ENCODE measurements around the gene ERN1. TPM values are rescaled to one million over a fixed set of nuclear protein-coding genes. Genes with fewer than 3 reads are reported as not detected.

The ERN1 gene
- total and polyA plus RNA-seq, 2 of the 8 experiments (the other 6 are each of a cell fraction or from before 2014, with no cell fraction given) = 1.8 to 3.9 TPM

- Histone ChIP-seq H3K14ac (ENCODE audit: insufficient read length) (no peak overlapping the region), H2BK15ac (ENCODE audit: low read length) (no peak overlapping the region), H3K79me2 (ENCODE audit: control insufficient read depth in 1 of 2, insufficient read depth in 2 of 2, low read length in 2 of 2) (no peaks in the 10 kb centered on the region), H4K20me1 (replicated peaks in 1 of 2; ENCODE audit: control insufficient read depth in 1 of 2, insufficient read depth in 2 of 2, low read length in 2 of 2) (no peaks in the 10 kb centered on the region), H4K8ac (ENCODE audit: extremely low read depth, insufficient read depth, low read length) (no peak overlapping the region), H3K23ac (ENCODE audit: insufficient read length) (no peak overlapping the region), H2AK5ac (ENCODE audit: low read depth, low read length) (no peak overlapping the region), H2BK12ac (ENCODE audit: low read depth, low read length) (no peak overlapping the region), H3K9me3 (ENCODE audit: insufficient read depth in 2 of 2, low read depth in 1 of 2, low read length in 1 of 2) (no peaks in the 10 kb centered on the region; a peak in 1 of 4 replicates), H3K4ac (replicated peaks; ENCODE audit: insufficient read length, low read depth, low read length) (no peak overlapping the region), H3K9ac (replicated peaks in 1 of 4; ENCODE audit: extremely low read depth in 1 of 4, low read depth in 3 of 4, low read length in 3 of 4) (no peak overlapping the region), H3K79me1 (ENCODE audit: low read depth, low read length) (no peaks in the 10 kb centered on the region), H4K5ac (ENCODE audit: insufficient read length, low read depth, low read length) (no peak overlapping the region), H3K4me2 (ENCODE audit: insufficient read depth in 1 of 2, low read depth in 2 of 2, low read length in 2 of 2) (no peak overlapping the region), H3K18ac (ENCODE audit: extremely low read depth, low read length) (no peak overlapping the region), H3K4me3 (ENCODE audit: extremely low read depth in 1 of 4, insufficient read depth in 2 of 4, low read depth in 3 of 4, low read length in 4 of 4) (no peak overlapping the region), H3K36me3 (ENCODE audit: control insufficient read depth in 2 of 4, insufficient read depth in 4 of 4, low read length in 3 of 4) (no peaks in the 10 kb centered on the region; a peak in 1 of 8 replicates), H3K23me2 (ENCODE audit: low read depth, low read length) (no peaks in the 10 kb centered on the region), H3K4me1 (replicated peaks in 1 of 4; ENCODE audit: control insufficient read depth in 3 of 4, insufficient read depth in 4 of 4, low read length in 3 of 4) (no peaks in the 10 kb centered on the region), H2BK20ac (ENCODE audit: low read length) (no peak overlapping the region), H3K27ac (ENCODE audit: low read depth, low read length) (no peak overlapping the region), H2BK120ac (replicated peaks; ENCODE audit: low read depth, low read length) (no peak overlapping the region), H3K56ac (replicated peaks; ENCODE audit: insufficient read length, low read depth, low read length) (no peak overlapping the region), H2AFZ (ENCODE audit: low read length) (no peak overlapping the region), H4K91ac (replicated peaks; ENCODE audit: insufficient read length, low read length) (no peak overlapping the region), H2BK5ac (ENCODE audit: low read depth, low read length) (no peak overlapping the region), H3K27me3 (replicated peaks in 1 of 4; ENCODE audit: control insufficient read depth in 3 of 4, extremely low read depth in 1 of 4, insufficient read depth in 3 of 4, low read length in 3 of 4) (no peaks in the 10 kb centered on the region; a peak in 1 of 7 replicates)
- 92% methylated on average over 8 of the region's 8 CpGs; no CpG with 5 or more reads in 1 of the 2 experiments for WGBS, 2 experiments (ENCODE audit: extremely low coverage in 1 of 2, insufficient coverage in 1 of 2, insufficient read length in 1 of 2, insufficient replicate concordance in 2 of 2, low coverage in 1 of 2, low lambda C conversion rate in 2 of 2, missing lambda C conversion rate in 1 of 2)
- POLR2A ChIA-PET (ENCODE audit: partially characterized antibody) = interaction anchor here (0.6 kb wide), 1 partner anchor 14 kb away, joined by 3 read pairs; no protein-coding TSS in a partner anchor
- DNase-seq (ENCODE audit: low read depth in 1 of 2, low spot score in 2 of 2) (no peak), FAIRE-seq (no peak)
- CTCF ChIA-PET (ENCODE audit: partially characterized antibody) = interaction anchor here (0.6 to 1.6 kb wide), 4 partner anchors 18 to 66 kb away, joined by 3 to 4 read pairs (median 4); no protein-coding TSS in a partner anchor
- TF ChIP-seq POU5F1 (IDR thresholded peaks at IDR 0.05; ENCODE audit: low read depth, low read length) (no peak), MAFK (IDR thresholded peaks at IDR 0.05; ENCODE audit: low read depth, low read length) (no peak), GTF2F1 (IDR thresholded peaks at IDR 0.05; ENCODE audit: borderline replicate concordance, low read depth, low read length) (no peak), YY1 (IDR thresholded peaks at IDR 0.05; ENCODE audit: low read depth, low read length) (no peak), NRF1 (IDR thresholded peaks at IDR 0.05; ENCODE audit: low read depth, low read length) (no peak), GABPA (IDR thresholded peaks at IDR 0.05; ENCODE audit: borderline replicate concordance, insufficient read depth, low read length) (no peak), CHD2 (IDR thresholded peaks at IDR 0.05; ENCODE audit: low read length) (no peak), JUND (IDR thresholded peaks at IDR 0.05; ENCODE audit: low read length) (no peak), BACH1 (IDR thresholded peaks at IDR 0.05; ENCODE audit: low read length) (no peak), E2F6 (IDR thresholded peaks at IDR 0.05) (no peak), SRF (IDR thresholded peaks at IDR 0.05; ENCODE audit: low read depth, low read length) (no peak), USF2 (IDR thresholded peaks at IDR 0.05; ENCODE audit: low read length) (no peak)
Observed at GRCh38 chr17:64097196-64097936, 32.6 kb downstream of the ERN1 start.
